ENCODE measurements around the gene RNF144A.

RNF144A gene

GRCh38 chr2:7053650-7054265, 136.5 kb downstream of the RNF144A start:
- no peak for DNase-seq

DNA sequence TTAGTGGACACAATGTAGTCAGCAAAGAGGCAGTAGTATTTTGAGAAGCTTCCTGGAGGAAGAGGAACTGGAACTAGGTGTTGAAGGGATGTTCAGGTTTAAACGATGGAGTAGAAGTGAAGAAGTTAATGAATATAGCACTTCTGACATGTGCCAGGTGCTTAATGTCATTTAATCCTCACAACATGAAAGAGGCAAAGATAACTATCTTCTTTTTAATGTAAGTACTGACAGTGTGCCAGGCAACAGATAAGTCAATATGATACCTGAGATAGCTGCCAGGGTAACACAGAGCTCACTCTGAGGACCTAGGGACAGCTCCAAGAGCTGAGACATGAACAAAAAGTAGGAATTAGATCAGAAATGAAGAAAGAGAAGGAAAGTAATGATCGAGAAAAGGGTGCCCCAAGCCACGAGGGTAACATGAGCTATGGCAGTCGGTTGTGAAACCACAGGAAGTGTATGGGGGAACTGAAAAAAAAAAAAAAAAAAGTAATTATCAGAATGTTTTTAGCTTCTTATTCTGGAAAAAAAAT, 140.7 kb downstream of the RNF144A start:
- DNase-seq, result no peak

DNA sequence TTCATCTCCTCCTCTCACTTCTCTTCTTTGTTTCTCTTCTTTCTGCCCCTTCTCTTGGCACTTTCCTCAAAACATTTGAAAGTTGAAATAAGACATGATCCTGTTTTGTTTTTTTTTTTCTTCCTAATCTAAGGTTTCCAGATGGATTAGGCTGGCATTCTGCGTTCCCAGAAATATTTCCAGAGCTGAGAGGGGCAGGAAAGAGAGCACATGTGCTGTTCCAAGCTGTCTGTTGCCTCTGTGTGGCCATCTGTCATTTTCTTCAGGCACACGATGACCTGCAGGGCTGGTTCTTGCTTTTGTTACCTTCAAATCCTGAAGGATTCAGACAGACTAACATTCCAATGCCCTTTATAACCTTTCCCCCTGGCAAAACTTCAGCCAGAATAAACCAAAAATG, 142.9 kb downstream of the RNF144A start:
- DNase-seq, result no peak

DNA sequence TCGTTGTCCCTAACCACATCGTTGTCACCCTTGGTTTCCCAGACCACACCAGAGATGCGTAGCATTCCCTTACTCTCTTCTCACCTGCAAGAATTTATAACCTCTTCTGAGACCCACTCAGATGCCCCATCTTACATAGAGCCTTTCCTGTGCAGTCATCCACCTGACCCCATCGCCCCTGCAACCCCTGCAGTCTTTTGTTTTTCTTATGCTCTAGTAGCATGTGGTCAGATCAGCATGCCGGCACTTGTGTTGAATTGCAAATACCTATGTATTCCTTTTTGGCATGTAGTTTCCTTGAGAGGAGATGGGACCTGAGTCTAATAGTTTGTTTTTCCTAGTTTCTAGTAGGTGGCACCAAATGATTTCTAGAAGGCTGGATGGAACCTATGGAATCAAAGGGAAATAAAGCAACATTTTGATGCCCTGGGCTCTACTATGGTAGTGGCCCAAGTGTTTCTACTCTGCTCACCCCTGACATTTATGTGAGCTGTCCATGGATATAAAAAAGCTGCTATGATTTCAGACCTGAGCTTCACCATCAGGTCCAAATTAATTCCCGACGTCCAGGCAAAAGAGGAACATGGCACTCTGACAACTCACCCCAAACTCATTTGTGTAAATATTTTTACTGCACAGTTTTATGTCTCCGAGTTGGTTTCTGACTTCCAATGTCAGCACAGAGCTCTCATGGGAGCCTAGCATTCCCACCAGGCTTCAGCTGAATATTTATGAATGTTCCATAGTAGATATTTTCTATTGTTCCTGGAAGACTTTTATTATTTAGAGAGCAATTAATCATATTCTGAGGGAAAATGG, 143.6 kb downstream of the RNF144A start:
- DNase-seq, result no peak

- DNase-seq, result no peak
Observed at GRCh38 chr2:7061450-7061789, 144.2 kb downstream of the RNF144A start.

DNA sequence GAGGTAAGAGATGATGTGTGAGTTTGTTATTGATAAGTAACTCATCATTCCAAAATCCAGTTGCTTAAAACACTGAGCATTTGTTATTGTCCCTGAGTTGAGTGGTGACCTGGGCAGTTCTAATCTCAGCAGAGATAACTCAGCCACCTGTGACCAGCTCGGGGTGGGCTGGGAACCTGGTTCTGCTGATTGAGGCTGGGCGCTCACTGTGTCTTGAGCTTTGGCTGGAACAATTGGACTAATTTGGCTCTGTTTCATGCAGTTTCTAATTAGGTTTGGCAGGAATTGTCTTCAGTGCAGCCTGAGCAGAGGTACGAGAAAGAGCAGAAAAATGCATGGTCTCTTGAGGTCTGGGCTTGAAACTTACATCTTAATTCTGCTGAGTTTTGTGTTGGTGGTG, 144.7 kb downstream of the RNF144A start:
- no peak for DNase-seq

DNA sequence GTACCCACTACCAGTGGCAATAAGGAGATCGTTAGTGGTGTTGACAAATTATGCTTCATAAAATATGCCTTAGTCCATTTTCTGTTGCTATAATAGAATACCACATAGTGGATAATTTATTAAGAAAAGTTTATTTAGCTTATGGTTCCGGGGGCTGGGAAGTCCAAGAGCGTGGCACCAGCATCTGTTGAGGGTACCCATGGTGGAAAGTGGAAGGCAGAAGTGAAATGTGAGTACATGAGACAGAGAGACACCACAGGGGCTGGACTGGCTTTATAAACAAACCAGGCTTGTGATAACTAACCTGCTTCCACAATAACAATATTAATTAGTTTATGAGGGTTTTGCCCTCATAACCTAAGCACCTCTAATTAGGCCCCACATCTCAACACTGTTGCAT, 146.6 kb downstream of the RNF144A start:
- no peak for DNase-seq

GRCh38 chr2:7068457-7068856, 151.2 kb downstream of the RNF144A start:
- no peak for DNase-seq

GRCh38 chr2:7070483-7070882, 153.3 kb downstream of the RNF144A start:
- no peak for DNase-seq

DNA sequence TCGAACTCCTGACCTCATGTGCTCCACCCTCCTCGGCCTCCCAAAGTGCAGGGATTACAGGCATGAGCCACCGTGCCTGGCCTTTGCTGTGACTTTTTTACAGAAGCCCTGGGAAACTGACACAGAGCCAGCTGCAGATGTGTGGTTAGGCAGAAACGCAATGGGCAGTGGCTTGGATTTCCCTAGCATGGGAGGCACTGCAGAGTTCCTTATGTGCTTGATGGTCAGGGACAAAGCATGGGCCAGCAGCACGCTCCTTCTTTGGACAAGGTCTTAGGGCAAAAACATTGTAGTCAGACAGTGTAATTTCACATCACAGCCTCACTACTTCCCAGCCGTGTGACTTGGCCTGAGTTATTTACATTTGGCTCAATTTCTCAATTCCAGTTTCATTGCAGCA, 153.9 kb downstream of the RNF144A start:
- DNase-seq, result no peak

DNA sequence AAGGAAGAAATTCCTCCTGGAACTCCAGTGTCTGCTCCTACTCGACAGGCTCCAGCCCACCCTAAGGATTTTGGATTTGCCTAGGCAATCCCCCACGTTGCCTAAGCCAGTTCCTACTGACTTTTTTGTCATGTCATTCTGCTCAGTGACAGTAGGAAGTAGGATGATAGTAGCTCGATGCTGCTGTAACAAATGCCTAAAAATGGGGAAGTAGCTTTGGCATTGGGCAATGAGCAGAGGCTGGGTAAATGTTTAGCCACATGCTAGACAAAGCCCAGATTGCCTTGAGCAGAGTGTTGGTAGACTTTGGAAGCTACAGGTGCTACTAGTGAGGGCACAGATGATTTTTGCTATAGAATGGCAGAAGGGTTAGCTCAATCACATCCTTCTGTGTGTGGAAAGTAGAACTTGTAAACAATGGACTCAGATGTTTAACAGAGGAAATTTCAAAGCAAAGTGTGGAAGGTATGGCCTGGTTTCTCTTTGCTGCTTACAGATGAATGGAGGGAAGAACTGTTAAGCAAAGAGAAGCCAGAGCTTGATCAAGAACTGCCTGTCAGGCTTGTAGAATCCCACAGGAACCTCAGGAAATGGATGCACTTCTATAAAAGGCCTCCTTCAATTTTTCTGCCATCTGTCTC, 154.8 kb downstream of the RNF144A start:
- DNase-seq, result no peak

- DNase-seq, result no peak
Observed at GRCh38 chr2:7073901-7074300, 156.7 kb downstream of the RNF144A start.

GRCh38 chr2:7075834-7076233, 158.6 kb downstream of the RNF144A start:
- DNase-seq, result no peak

GRCh38 chr2:7077660-7078267, 160.6 kb downstream of the RNF144A start:
- DNase-seq, result no peak

DNA sequence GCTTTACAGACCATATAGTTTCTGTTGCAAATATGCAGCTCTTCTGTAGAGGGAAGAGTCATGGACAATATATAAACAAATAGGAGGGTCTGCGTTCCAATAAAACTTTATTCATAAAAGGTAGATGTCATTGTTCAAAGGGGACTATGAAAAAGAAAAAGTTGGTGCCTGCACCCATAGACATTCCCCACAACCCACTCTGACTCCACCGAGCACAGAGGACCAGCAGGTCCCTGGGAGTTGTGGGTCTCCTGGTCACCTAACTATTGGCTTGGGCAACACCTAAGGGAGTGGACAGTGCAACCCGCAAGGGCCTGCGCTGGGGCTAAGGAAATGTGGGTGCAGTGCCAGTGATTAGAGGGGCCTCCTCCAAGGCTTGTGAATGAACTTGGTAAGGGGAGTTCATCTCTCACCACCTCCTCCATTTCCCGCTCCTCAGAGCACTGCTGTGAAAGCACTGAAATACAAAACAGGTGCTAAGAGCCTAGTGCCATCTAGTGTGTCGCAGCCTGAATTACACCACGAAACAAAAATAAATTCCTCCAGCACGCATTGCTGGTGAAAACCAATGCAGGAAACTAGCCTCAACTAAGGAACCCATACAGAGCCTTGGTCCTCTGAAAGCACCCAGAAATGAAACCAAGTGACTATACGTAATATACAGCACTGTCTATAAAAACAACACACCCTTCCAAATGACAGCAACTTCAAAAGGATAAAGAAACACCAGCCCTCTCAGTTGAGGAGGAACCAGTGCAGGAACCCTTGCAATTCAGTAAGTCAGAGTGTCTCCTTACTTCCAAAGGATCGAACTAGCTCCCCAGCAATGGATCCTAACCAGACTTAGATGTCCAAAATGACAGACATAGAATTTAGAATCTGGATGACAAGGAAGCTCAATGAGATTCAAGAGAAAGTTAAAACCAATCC, 166.6 kb downstream of the RNF144A start:
- no peak for DNase-seq

- no peak for DNase-seq
Observed at GRCh38 chr2:7084601-7085000, 167.4 kb downstream of the RNF144A start.

DNA sequence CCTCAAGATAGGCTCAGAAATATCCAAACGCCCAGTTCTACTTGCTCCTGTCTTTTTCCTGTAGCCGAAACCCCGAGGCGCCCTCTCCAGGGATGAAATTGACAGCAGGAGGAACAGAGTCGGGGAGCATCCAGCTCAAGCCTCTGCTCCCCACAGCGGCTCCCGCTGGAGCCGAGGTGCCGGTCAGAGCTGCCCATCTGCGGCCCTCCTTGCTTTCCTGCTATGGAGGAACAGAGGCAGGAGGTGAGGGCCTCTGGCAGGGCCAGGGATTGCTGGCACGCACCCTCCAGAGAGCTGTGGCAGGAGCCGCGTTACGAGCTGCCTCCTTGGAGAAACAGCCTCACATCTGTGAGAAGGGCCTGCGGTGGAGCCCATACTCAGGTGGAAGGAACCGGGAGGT, 172.1 kb downstream of the RNF144A start:
- DNase-seq, result no peak

DNA sequence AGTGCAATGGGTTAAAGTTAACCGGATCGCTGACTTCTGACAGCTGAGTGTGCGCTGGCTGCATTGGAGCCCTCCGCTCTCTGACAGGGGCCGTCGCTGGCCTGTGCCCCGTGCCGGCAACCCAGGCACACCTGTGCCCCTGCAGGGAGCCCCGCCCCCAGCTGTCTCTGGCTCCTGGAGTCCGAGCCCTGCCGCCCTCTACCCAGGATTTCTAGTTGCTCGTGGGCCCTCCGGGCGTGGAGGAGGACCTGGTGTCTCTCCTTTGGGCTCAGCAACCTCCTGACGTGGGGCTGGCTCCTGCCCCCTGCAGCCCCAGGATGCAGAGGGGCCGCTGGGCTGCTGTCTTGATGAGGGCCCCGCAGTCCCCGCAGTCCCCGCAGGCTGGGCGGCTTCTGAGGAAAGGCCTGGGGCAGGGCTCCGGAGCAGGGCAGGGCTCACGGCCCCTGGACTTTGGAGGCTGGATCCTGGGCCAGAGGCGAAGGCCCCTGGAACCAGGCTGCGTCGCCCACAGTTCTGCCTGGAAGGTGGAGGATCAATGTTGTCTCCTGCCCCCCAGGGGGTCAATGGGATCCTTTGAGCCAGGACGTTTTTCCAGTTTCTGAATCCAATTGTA, 172.8 kb downstream of the RNF144A start:
- DNase-seq, result no peak

DNA sequence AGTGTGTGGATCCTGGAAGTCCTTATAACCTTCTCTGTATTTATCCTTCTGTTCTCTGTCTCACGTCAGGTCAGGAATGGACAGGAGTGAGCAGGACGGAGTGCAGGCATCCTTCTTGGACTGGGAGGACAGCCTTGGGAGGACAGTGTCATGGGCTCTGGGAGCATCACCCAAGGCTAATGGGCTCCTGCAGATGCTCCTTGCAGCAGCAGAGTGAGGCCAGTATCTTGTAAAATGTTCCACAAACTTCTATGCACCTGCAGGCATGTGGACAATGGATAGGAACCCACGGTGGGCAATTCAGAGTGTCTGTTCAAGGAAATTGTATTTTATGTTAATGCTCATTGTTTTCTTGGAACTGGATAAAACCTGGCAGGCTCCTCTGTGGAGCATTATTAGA, 176.2 kb downstream of the RNF144A start:
- DNase-seq, result no peak
